Neural crest cell (in vitro differentiated cells): ENCODE measurements around the gene NFATC1. TPM values are rescaled to one million over a fixed set of nuclear protein-coding genes. Genes with fewer than 3 reads are reported as not detected.

Experiments
- DNase-seq: peaks from one replicate; pipeline ENCODE4 v3.0.0; 2021; ENCODE audit warnings: low read depth, mixed read lengths, low spot score
- H3K27ac Mint-ChIP-seq: one replicate; pipeline ENCODE4 v1.8.0; 2021; ENCODE audit warnings: mild to moderate bottlenecking, mixed read lengths; ENCODE audit not compliant: unreplicated experiment
- H3K27me3 Mint-ChIP-seq: 2 replicates; pipeline ENCODE4 v1.8.0; 2021; ENCODE audit warnings: low read depth, mild to moderate bottlenecking, mixed read lengths
- H3K36me3 Mint-ChIP-seq: 2 replicates; pipeline ENCODE4 v1.8.0; 2021; ENCODE audit warnings: low read depth, mild to moderate bottlenecking, mixed read lengths
- H3K4me1 Mint-ChIP-seq: 2 replicates; pipeline ENCODE4 v1.8.0; 2021; ENCODE audit warnings: mixed read lengths
- H3K4me3 Mint-ChIP-seq: one replicate; pipeline ENCODE4 v1.8.0; 2021; ENCODE audit warnings: mild to moderate bottlenecking, mixed read lengths
- H3K9me3 Mint-ChIP-seq: 2 replicates; pipeline ENCODE4 v1.8.0; 2021; ENCODE audit warnings: mixed read lengths
- total RNA-seq: library from RNA; stranded (reverse); gene quantifications from 2 replicates; pipeline ENCODE4 v1.2.1, GENCODE V29; 2021
- TF ChIP-seq, protein P1 (sequence below): fragments of 200-600 bp; sonication (generic); conservative IDR thresholded peaks from 2 replicates; pipeline ENCODE4 v1.5.0; 2021; ENCODE audit warnings: antibody characterized with exemption, mild to moderate bottlenecking

Gene NFATC1
- total RNA-seq, 1 donor from 2014 or later = 2.4 TPM

DNA sequence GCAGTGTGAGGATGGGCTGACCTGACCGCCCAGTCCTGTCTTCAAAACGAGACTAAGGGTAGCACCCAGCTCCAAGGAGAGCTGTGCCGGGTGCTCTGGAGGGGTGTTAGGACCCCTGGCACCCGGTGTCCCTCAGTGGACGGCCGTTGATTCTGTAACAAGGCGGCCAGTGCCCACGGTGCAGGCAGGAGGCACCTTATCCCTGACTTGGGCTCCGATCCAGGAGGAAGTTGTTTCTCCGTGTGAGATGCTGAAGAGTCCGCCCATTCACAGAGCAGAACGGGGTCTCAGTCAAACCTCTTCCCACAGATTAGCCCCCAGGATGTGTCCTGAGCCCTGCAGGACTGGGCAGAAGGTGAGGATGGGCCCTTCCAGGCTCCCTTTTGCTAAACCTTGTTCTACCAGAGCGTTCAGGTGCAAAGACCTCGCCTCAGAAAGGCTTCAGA is 123.0 kb downstream of the NFATC1 start:
- H3K4me1 Mint-ChIP-seq = peaks cover 3% of the 10 kb centered on the region
- H3K27me3 Mint-ChIP-seq = peaks cover 5% of the 10 kb centered on the region
- H3K36me3 Mint-ChIP-seq = no peaks in the 10 kb centered on the region
- DNase-seq = no peak
- no peaks in the 10 kb centered on the region for H3K9me3 Mint-ChIP-seq
- no peak overlapping the region for H3K4me3 Mint-ChIP-seq
- no peak overlapping the region for H3K27ac Mint-ChIP-seq
- TF ChIP-seq, protein P1, sequence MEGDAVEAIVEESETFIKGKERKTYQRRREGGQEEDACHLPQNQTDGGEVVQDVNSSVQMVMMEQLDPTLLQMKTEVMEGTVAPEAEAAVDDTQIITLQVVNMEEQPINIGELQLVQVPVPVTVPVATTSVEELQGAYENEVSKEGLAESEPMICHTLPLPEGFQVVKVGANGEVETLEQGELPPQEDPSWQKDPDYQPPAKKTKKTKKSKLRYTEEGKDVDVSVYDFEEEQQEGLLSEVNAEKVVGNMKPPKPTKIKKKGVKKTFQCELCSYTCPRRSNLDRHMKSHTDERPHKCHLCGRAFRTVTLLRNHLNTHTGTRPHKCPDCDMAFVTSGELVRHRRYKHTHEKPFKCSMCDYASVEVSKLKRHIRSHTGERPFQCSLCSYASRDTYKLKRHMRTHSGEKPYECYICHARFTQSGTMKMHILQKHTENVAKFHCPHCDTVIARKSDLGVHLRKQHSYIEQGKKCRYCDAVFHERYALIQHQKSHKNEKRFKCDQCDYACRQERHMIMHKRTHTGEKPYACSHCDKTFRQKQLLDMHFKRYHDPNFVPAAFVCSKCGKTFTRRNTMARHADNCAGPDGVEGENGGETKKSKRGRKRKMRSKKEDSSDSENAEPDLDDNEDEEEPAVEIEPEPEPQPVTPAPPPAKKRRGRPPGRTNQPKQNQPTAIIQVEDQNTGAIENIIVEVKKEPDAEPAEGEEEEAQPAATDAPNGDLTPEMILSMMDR = no peak

DNA sequence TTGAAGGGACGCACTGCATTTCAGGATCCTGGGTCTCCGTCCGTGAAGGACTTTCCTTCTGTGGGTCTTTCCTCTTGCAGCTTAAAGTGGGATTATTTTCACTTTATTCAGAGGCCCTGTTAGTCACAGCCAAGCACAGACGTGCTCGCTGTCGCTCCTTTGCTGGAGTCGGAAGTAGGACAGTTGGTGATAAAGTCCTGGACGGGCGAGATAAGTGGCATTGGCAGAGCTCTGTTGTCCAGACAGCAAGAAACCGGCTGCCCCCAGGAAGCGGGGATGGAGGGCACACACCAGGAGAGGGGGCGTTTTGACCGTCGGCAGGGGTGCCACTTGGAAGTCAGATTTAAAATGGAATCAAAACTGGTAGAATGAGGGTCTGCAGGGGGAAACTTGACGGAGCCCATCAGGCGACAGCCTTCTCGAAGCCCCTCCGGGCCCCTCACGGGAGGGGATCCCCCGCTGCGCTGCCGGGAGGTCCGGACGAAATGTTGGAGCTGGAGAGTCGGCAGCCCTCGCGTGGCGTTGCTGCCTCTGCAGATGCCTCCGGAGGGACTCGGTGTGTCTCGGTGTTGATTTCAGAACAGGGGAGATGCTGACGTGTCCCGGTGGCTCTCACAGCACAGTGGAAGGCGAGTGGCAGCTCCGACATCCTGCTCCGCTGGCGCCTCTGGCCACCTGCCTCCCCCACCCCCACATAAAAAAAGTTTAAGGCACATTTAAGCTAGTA is 124.2 kb downstream of the NFATC1 start:
- no peak for DNase-seq
- H3K4me3 Mint-ChIP-seq = no peak overlapping the region
- no peak overlapping the region for H3K27ac Mint-ChIP-seq

DNA sequence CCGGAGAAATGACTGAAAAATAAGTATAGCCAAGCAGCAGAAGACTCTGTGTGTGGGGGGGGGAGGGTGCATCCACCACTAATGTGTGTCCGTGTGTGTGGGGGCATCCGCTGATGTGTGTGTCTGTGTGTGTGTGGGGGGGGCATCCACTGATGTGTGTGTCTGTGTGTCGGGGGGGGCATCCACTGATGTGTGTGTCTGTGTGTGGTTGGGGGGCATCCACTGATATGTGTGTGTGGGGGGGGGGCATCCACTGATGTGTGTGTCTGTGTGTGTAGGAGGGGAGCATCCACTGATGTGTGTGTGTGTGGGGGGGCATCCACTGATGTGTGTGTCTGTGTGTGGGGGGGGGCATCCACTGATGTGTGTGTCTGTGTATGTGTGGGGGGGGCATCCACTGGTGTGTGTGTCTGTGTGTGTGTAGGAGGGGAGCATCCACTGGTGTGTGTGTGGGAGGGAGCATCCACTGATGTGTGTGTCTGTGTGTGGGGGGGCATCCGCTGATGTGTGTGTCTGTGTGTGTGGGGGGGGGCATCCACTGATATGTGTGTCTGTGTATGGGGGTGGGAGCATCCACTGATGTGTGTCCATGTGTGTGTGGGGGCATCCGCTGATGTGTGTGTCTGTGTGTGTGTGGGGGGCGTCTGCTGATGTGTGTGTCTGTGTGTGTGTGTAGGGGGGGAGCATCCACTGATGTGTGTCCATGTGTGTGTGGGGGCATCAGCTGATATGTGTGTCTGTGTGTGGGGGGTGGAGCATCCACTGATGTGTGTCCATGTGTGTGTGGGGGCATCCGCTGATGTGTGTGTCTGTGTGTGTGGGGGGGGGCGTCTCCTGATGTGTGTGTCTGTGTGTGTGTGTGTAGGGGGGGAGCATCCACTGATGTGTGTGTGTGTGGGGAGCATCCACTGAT is 125.0 kb downstream of the NFATC1 start:
- Mint-ChIP-seq H3K27ac (no peak overlapping the region), H3K4me1 (peaks cover 3% of the 10 kb centered on the region), H3K36me3 (no peaks in the 10 kb centered on the region), H3K27me3 (peaks cover 5% of the 10 kb centered on the region), H3K4me3 (no peak overlapping the region), H3K9me3 (no peaks in the 10 kb centered on the region)
- TF ChIP-seq, protein P1 = no peak
- no peak for DNase-seq

More for the DNA sequence above, 124.2 kb downstream of the NFATC1 start:
- Mint-ChIP-seq H3K36me3 (no peaks in the 10 kb centered on the region), H3K27me3 (peaks cover 5% of the 10 kb centered on the region), H3K9me3 (no peaks in the 10 kb centered on the region), H3K4me1 (peaks cover 3% of the 10 kb centered on the region)
- TF ChIP-seq, protein P1 = no peak

DNA sequence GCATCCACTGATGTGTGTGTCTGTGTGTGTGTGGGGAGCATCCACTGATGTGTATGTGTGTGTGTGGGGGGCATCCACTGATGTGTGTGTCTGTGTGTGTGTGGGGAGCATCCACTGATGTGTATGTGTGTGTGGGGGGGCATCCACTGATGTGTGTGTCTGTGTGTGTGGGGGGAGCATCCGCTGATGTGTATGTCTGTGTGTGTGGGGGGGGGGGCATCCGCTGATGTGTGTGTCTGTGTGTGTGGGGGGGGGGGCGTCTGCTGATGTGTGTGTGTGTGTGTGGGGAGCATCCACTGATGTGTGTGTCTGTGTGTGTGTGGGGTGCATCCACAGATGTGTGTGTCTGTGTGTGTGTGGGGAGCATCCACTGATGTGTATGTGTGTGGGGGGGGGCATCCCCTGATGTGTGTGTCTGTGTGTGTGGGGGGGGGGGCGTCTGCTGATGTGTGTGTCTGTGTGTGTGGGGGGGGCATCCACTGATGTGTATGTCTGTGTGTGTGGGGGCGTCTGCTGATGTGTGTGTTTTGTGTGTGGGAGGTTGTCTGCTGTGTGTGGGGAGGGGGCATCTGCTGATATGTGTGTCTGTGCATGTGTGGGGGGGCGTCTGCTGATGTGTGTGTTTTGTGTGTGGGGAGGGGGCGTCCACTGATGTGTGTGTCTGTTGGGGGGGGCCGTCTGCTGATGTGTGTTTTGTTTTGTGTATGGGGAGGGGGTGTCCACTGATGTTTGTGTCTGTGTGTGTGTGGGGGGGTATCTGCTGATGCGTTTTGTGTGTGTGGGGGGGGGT is 125.9 kb downstream of the NFATC1 start:
- no peaks in the 10 kb centered on the region for H3K9me3 Mint-ChIP-seq
- no peaks in the 10 kb centered on the region for H3K36me3 Mint-ChIP-seq
- H3K4me1 Mint-ChIP-seq = peaks cover 3% of the 10 kb centered on the region
- DNase-seq = no peak
- TF ChIP-seq, protein P1 = no peak
- H3K27ac Mint-ChIP-seq = no peak overlapping the region
- no peak overlapping the region for H3K4me3 Mint-ChIP-seq
- H3K27me3 Mint-ChIP-seq = peaks cover 5% of the 10 kb centered on the region
